ENCODE data around the gene SH3YL1.

The SH3YL1 gene

GRCh38 chr2:281381-281780, 17.5 kb upstream of the SH3YL1 start:
- no peak for DNase-seq (ENCODE audit: low read depth)

GRCh38 chr2:280650-281110, 16.8 kb upstream of the SH3YL1 start:
- no peak for DNase-seq (ENCODE audit: low read depth)

GRCh38 chr2:279956-280649, 16.3 kb upstream of the SH3YL1 start:
- no peak for DNase-seq (ENCODE audit: low read depth)

- DNase-seq (ENCODE audit: low read depth), result no peak
Observed at GRCh38 chr2:279366-279765, 15.5 kb upstream of the SH3YL1 start.

GRCh38 chr2:278927-279320, 15.1 kb upstream of the SH3YL1 start:
- no peak for DNase-seq (ENCODE audit: low read depth)

GRCh38 chr2:278312-278926, 14.6 kb upstream of the SH3YL1 start:
- no peak for DNase-seq (ENCODE audit: low read depth)

- no peak for DNase-seq (ENCODE audit: low read depth)
Observed at GRCh38 chr2:275466-275865, 11.6 kb upstream of the SH3YL1 start.

- no peak for DNase-seq (ENCODE audit: low read depth)
Observed at GRCh38 chr2:274503-274902, 10.7 kb upstream of the SH3YL1 start.

- DNase-seq (ENCODE audit: low read depth), result no peak
Observed at GRCh38 chr2:273333-273732, 9.5 kb upstream of the SH3YL1 start.

- DNase-seq (ENCODE audit: low read depth), result no peak
Observed at GRCh38 chr2:271917-272316, 8.1 kb upstream of the SH3YL1 start.

- no peak for DNase-seq (ENCODE audit: low read depth)
Observed at GRCh38 chr2:270861-271260, 7.0 kb upstream of the SH3YL1 start.

- no peak for DNase-seq (ENCODE audit: low read depth)
Observed at GRCh38 chr2:269356-270030, 5.7 kb upstream of the SH3YL1 start.

GRCh38 chr2:268323-268722, 4.5 kb upstream of the SH3YL1 start:
- no peak for DNase-seq (ENCODE audit: low read depth)

- peak; percentile 88 for DNase-seq (ENCODE audit: low read depth)
Observed at GRCh38 chr2:264493-265468, 949 bp upstream of the SH3YL1 start, which contains the start of gene ACP1. Gene ACP1, plus strand, starts transcription at chr2:264947. Its CDS starts 18 bp downstream, at chr2:264965.

GRCh38 chr2:263022-263738, 652 bp downstream of the SH3YL1 start:
- DNase-seq (ENCODE audit: low read depth), result no peak

- DNase-seq (ENCODE audit: low read depth), result no peak
Observed at GRCh38 chr2:262117-262516, 1.7 kb downstream of the SH3YL1 start.

- DNase-seq (ENCODE audit: low read depth), result no peak
Observed at GRCh38 chr2:260507-261161, 3.2 kb downstream of the SH3YL1 start.

GRCh38 chr2:259789-260331, 4.0 kb downstream of the SH3YL1 start:
- DNase-seq (ENCODE audit: low read depth), result no peak

- no peak for DNase-seq (ENCODE audit: low read depth)
Observed at GRCh38 chr2:258933-259332, 4.9 kb downstream of the SH3YL1 start.

- DNase-seq (ENCODE audit: low read depth), result no peak
Observed at GRCh38 chr2:257842-258241, 6.0 kb downstream of the SH3YL1 start.

- no peak for DNase-seq (ENCODE audit: low read depth)
Observed at GRCh38 chr2:257429-257828, 6.4 kb downstream of the SH3YL1 start.
